Left renal cortex interstitium (tissue), 4 donors: ENCODE results near the gene ADGRB3. TPM values are rescaled to one million over a fixed set of nuclear protein-coding genes. Genes with fewer than 3 reads are reported as not detected.

ENCODE experiments used
- DNase-seq, 4 donors: peaks; one replicate each; pipeline ENCODE4 v3.0.0-alpha.2; 2013; ENCODE audit warnings: low read depth in 4 of 4, low spot score in 2 of 4, missing footprints in 1 of 4
- polyA plus RNA-seq, 4 donors: library from polyadenylated mRNA; unstranded; fragments of 120-200 nt; gene quantifications; one replicate each; pipeline ENCODE4 v1.2.1, GENCODE V29; 2013; ENCODE audit not compliant: insufficient read length in 4 of 4

Gene ADGRB3
- polyA plus RNA-seq, 4 donors = 2.9 to 5.5 (median 4.5) TPM

GRCh38 chr6:69289689-69290495 is 654.8 kb downstream of the ADGRB3 start:
- no peak for DNase-seq

- DNase-seq = no peak
Observed at GRCh38 chr6:69293471-69293870, 658.4 kb downstream of the ADGRB3 start.

GRCh38 chr6:69294407-69294806 is 659.3 kb downstream of the ADGRB3 start:
- DNase-seq = no peak

GRCh38 chr6:69294862-69295261 is 659.8 kb downstream of the ADGRB3 start:
- DNase-seq = no peak

- no peak for DNase-seq
Observed at GRCh38 chr6:69303382-69303781, 668.3 kb downstream of the ADGRB3 start.

- DNase-seq = no peak
Observed at GRCh38 chr6:69305456-69305855, 670.4 kb downstream of the ADGRB3 start.

GRCh38 chr6:69308584-69308983 is 673.5 kb downstream of the ADGRB3 start:
- no peak for DNase-seq

GRCh38 chr6:69311888-69312287 is 676.8 kb downstream of the ADGRB3 start:
- no peak for DNase-seq

- DNase-seq = no peak
Observed at GRCh38 chr6:69314001-69314400, 678.9 kb downstream of the ADGRB3 start.

GRCh38 chr6:69314531-69314930 is 679.4 kb downstream of the ADGRB3 start:
- no peak for DNase-seq

GRCh38 chr6:69331886-69332285 is 696.8 kb downstream of the ADGRB3 start:
- no peak for DNase-seq

- no peak for DNase-seq
Observed at GRCh38 chr6:69337311-69337710, 702.2 kb downstream of the ADGRB3 start.

- no peak for DNase-seq
Observed at GRCh38 chr6:69338431-69339162, 703.5 kb downstream of the ADGRB3 start.

GRCh38 chr6:69339163-69339550 is 704.1 kb downstream of the ADGRB3 start:
- no peak for DNase-seq

GRCh38 chr6:69340196-69340595 is 705.1 kb downstream of the ADGRB3 start:
- DNase-seq = no peak

GRCh38 chr6:69343851-69344250 is 708.8 kb downstream of the ADGRB3 start:
- DNase-seq = no peak

GRCh38 chr6:69349771-69350170 is 714.7 kb downstream of the ADGRB3 start:
- DNase-seq = no peak

- DNase-seq = no peak
Observed at GRCh38 chr6:69362209-69362608, 727.1 kb downstream of the ADGRB3 start.

GRCh38 chr6:69366831-69367230 is 731.7 kb downstream of the ADGRB3 start:
- DNase-seq = no peak

- no peak for DNase-seq
Observed at GRCh38 chr6:69368613-69369012, 733.5 kb downstream of the ADGRB3 start.

GRCh38 chr6:69370763-69371162 is 735.7 kb downstream of the ADGRB3 start:
- no peak for DNase-seq

- DNase-seq = no peak
Observed at GRCh38 chr6:69378326-69378725, 743.2 kb downstream of the ADGRB3 start.
